Left forelimb (tissue), 1 donor: ENCODE data around the gene QRICH2.
A peak's percentile ranks its signal among the peaks of the same experiment; 100 is the strongest.
"Not testable (repeated sequence)": the region's sequence is repeated elsewhere in the genome, so short reads cannot be mapped to it uniquely, and the experiment has no call there.

Source experiments
- DNase-seq: peaks from one replicate; pipeline ENCODE4 v3.0.0-alpha.2; 2018; ENCODE audit warnings: low spot score

Gene QRICH2

DNA sequence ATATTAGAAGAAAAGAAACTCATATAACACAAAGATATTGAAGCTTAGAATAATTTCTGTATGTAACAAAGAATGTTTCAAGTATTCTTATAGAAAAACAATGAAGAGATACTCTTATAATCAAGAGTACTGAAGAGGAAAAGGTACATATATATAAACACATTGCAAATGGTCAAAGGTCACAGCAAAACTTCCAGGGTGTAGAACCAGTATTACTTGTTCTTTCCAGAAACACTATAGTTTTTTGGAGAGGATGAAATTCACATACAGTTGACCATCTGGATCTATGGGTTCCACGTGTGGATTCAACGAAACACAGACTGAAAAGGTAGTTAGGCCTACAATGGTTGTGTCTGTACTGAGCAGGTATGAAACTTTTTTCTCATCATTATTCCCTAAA is 23.0 kb upstream of the QRICH2 start:
- no peak for DNase-seq

DNA sequence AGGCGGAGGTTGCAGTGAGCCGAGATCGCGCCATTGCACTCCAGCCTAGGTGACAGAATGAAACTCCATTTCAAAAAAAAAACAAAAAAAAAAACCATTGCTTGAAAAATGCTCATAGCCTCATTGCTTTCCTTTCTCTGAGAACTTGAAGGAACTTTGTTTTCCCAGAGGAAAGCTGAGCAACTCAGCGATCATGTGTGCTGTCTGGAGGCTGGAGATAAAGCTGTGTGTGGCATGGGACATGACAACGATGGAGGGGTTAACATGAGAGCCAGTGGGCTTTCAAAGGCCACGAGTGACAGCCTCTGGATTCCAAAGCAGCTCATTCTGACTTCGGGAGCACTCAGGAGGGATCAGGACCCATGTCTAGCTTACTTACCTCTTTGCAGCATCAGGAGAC is 21.6 kb upstream of the QRICH2 start:
- DNase-seq, result no peak

DNA sequence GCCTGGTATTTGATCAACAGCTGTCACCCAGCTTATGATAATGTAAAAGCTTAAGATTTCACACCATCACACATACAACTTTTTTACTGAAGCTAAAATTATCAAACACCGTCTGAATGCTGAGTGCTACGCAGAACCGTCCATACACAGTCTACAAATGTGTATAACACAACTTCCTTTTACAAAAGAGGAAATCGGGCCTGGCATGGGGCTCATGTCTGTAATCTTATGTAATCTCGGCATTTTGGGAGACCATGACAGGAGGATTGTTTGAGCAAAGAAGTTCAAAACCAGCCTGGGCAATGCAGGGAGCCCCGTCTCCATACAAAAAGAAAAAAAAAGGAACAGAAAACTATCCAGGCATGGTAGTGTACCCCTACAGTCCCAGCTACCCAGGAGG is 19.6 kb upstream of the QRICH2 start:
- DNase-seq, result no peak

DNA sequence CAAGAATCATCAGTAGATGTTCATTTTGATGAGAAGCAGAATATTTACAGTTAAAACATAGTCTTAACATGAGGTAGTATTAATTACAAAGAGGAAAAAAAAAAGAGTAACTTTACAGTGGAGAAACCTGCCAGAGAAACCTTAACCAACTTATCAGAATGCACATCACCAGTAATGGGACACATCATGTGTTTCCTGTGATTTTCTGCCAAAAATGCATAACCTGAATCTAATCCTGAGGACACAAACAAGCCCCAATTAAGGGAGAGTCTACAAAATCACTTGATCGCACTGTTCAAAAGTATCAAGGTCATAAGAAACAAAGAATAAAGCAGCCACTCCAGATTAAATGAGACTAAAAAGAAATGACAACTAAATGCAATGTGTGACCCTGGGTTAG is 18.2 kb upstream of the QRICH2 start:
- DNase-seq, result no peak

DNA sequence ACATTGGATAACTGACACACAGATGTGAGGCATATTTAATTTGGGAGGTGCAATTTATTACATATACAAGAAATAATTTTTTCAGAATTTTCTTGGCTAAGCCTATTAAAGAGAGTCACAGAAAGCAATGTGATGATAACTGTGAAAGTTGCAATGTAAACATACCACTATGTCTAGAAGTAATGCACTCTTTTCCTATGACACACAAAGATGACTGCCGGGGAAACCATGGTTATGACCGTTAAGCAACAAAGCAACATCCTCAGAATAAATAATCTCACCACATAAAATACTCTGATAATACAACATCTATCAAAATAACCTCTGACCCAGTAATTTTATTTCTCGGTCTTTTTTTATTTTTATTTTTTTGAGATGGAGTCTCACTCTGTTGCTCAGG is 10.5 kb upstream of the QRICH2 start:
- DNase-seq, result no peak

DNA sequence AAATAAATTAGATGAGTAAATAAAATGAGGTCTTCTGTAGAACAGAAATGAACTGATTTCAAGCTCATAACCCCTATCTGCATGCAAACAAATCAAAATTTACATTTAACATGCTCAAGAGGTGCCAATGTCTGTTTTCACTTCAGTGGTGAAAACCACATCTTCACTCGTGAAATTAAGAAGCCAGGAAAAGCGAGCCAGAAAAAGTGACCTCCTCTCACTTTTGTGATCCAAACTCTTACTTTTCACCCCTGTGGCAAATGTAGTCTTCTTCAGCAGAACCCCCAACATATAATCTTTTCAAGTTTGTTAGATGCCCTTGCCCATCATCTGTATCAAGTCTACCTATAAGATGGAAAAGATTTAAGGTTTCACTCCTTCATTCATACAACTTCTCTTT is 9.5 kb upstream of the QRICH2 start:
- DNase-seq, result no peak

DNA sequence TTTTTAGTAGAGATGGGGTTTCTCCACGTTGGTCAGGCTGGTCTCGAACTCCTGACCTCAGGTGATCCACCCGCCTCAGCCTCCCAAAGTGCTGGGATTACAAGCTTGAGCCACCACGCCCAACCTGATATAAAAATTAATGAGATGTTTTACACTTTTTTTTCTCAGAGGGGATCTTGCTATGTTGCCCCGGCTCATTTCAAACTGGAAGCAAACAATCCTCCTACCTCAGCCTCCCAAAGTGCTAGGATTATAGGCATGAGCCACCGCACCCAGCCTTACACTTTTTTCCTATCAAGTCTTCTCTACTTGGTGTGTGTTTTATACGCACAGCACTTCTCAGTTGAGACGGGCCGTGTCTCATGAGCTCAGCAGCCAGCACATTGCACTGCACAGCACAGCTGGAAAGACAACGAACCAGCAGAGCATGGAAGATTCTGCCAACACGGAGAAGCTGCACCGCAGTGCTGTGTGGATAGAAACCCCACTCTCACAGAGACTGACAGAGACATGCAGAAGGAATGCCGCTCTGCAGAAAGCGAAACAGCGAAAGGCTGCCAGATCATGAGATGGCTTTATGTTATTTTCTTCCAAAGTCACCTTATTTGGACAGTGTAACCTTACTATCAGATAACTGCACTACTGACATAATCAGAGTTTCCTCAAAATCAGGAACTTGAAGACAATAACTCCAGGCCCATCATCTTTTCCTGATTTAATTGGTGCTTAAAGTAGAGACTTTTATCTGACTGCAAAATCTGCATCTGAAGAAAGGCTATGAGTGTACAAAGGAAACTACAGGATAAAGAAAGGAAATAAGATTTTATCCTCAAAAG is 6.5 kb upstream of the QRICH2 start:
- no peak for DNase-seq

DNA sequence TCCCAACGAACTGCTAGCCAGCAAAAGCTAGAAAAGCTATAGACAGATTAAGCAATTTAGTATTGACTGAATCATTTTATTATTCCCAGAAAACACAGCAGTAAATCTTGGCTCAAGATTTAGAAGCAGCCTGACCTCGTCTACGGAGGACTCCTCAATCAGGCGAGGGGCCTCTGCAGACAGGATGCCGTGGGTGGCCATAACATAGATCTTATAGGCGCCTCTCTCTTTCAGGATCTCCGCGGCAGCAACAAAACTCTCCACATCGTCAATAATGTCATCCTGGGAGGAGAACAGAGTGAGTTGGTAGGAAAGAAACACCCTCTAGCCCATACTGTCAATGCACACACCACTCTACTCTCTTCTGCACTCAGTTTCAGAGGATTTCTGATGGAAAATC is 4.7 kb upstream of the QRICH2 start:
- DNase-seq, result no peak

DNA sequence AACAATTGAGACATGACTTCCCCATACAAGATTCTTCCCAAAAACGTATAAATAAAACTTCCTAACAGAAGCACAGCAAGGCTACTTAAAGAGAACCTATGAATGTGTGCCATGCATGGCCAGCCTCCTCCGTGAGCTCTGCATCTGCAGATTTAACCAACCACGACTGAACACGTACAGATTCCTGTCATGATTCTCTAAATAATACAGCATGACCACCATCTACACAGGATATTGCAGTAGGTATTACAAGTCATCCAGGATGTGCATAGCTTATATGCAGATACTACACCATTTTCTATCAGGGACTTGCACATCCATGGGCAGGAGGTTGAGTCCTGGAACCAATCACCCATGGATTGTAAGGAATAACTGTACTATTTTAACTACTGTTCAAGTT is 1.4 kb upstream of the QRICH2 start:
- DNase-seq, result no peak

DNA sequence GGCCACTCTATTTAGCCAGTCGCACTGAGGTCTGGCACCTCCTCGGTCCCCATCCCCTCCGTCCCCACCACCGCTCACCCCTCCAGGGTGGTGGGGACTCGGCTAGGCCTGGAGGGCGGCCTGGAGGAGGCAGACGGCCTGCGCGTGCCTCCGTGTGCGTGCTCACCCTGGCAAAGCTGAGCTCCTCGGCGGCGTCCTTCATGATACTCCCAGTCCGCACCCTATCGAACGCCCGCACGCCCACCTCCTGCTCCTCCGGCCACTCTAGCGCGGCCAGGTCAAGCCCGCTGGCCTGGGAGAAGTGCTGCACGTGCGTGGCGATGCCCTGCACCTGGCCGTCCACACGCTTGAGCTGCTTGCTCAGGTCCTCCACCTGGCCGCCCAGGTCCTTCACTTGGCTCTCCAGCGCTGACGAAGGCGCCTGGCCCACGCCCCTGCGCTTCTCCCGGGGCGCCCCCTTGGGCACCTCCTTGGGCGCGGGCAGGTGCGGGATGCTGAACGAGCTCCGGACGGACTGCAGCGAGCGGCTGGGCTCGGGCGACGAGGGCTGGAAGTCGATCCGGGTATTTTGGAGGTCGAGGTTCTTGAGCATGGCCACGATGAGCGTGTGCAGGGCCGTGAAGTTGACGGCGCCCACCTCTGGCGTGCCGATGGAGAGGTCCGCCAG is 644 bp downstream of the QRICH2 start:
- no peak for DNase-seq

DNA sequence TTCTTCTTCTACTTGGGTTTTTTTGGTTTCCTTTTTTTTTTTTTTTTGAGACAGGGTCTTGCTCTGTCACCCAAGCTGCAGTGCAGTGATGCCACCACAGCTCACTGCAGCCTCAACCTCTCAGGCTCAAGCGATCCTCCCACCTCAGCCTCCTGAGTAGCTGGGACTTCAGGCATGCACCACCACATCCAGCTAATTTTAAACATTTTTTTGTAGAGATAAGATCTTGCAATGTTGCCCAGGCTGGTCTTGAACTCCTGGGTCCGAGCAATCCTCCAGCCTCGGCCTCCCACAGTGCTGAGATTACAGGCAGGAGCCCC is 3.0 kb downstream of the QRICH2 start:
- not testable (repeated sequence) for DNase-seq

DNA sequence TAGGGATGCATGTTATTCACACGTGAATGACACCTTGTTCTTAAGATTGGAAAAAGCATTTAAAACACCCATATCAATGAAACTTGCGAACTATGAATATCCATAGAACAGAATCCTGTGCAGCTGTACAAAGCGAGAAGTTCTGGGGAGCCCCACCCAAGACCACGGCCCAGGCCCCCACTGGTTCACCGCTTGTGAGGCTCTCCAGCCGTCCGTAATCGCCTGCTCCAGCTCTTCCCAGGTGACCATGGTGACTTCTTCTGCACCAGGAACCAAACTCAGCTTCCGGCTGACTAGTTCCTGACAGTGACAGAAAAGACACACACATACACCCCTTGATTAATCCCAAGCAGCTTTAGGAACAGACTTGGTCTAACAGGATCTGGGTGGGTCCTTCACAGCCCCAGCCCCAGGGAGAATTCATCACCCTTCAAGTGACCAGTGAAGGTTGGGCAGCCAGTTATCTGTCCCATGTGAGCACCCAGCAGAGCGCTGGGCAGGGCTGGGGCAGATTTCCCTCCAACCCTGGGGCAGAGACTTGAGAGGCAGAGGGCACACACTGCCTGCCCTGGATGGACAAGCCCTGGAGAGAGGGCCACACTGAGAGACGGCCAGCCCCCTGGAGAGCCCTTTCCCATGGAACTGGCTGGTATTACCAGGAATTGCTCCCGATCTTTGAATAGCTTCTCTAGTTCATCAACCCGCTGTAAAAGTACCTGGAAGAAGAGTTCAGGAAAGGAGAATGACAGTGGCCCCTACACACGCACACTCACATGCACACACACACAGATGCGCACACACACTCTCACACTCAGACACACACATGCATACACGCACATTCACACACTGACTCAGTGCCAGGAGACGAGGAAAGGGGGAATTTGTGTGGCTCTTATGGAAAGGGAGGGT is 3.6 kb downstream of the QRICH2 start:
- DNase-seq, result no peak

DNA sequence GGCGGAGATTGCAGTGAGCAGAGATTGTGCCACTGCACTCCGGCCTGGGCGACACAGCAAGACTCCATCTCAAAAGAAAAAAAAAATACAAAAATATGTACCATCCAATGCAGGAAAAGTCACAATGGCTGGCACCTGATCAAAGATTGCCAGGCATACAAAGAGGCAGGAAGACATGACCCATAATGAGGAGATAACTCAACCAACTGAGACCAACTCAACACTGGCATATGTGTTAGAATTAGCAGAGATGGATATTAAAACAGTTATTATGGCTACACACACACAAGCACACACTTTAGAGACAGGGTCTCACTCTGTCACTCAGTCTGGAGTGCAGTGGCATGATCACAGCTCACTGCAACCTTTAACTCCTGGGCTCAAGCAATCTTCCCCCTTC is 10.6 kb downstream of the QRICH2 start:
- DNase-seq, result no peak

DNA sequence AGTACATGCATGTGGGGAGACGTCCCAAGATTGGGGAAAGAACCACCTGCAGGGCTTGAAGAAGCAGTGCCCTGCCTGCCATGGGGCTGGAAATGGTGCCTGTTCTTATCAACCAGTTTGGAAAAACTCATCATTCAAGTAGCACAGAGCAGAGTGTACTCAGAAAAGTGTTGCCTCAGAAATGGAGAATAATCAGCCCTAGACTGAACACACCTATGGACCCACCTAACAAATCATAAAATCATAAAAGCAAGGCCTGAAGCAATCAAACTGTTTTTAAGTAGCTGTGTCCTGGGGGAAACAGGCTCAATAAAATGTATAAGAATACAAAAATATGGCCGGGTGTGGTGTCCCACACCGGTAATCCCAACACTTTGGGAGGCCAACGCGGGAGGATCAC is 11.2 kb downstream of the QRICH2 start:
- no peak for DNase-seq

DNA sequence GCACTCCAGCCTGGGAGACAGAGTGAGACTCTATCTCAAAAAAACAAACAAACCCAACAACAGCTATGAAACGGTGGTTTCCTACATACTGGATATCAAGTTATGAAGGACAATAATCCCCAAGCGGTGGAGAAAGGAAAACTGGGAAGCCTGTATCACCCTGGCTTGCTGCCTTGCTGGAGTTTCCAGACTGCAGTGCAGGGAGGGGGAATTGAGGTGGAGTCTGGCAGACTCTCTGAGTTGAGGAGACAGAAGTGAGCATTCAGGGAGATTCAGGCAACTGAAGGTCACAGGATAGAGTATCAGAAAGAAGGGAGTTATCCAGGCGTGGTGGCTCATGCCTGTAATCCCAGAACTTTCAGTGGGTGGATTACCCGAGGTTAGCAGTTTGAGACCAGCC is 11.9 kb downstream of the QRICH2 start:
- no peak for DNase-seq

DNA sequence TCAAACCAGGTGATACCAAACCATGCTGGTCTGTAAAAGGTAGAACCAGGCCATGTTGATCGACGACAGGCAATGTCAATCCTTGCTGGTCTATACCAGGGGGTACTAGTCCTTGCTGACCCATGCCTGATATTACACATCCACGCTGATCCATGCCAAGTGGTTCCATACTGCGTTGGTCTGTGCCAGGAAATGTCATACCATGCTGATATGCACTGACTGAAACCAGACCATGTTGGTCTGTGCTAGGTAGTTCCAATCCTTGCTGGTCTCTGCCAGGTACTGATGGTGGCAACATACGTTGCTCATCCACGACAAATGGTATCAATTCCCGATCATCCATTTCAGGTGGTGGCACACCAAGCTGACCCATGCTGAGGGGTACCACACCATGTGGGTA is 15.0 kb downstream of the QRICH2 start:
- no peak for DNase-seq

DNA sequence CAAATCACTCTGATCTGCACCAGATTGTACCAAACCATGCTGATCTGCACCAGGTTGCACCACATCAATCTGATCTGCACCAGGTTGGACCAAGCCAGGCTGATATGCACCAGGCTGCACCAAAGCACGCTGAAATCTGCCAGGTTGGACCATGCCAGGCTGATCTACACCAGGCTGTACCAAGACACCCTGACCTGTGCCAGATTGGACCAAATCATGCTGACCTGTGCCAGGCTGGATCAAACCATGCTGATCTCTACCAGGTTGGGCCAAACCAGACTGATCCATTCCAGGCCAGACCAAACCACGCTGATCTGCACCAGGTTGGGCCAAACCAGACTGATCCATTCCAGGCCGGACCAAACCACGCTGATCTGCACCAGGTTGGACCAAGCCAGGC is 15.5 kb downstream of the QRICH2 start:
- no peak for DNase-seq

DNA sequence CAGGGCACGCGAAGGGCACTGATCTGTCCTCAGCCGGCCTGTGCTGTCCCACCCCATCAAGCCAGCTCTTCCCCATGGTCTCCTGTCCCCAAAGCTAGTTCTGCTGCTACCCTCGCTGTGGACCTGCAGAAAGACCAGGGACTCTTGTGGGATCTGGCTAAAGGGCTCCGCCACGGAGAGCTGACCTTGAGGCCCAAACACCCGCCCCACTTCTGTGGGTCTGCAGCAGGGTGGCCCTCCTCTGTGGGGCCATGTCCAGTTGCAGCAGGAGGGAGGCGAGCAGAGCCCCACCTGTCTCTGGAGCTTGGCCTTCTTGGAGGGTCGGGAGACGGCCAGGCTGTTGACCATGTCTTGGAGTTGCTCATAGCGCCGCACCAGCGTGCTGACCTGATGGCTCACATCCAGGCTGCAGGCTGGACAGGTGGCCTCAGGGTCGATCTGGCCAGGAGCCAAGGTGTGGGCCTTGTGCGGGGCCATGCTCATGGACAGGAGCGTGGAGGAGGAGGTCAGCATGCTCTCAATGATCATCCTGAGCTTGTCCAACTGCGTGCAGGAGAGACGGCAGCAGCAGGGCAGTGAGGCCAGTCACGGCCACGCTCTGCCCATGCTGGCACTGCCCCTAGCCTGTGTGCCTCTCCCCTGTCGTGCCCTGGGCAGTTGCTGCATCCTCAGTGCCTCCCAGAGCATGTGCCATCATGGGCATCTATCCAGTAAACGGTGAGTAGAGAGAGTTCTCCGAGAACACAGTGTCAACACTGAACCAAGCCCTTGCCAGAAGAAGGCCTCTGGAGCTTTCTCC is 26.3 kb downstream of the QRICH2 start:
- DNase-seq, result no peak

DNA sequence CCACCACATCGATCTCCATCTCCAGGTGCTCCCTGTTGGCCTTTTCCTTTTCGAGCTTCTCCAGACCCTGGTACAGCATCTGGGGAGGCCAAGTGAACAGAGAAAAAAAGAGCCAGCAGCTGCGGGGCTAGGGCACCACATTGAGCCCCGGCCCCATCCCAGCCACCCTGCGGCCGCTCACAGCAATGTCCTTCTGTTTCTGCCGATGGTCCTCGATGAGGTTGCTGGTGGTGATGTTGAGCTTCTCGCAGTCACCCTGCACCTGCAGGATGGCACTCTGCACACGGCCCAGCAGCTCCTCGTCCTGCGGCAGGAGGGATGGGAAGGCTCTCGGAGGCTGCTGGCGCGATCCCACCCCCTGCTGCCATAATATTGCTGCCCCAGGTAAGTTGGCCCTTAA is 27.4 kb downstream of the QRICH2 start:
- no peak for DNase-seq

DNA sequence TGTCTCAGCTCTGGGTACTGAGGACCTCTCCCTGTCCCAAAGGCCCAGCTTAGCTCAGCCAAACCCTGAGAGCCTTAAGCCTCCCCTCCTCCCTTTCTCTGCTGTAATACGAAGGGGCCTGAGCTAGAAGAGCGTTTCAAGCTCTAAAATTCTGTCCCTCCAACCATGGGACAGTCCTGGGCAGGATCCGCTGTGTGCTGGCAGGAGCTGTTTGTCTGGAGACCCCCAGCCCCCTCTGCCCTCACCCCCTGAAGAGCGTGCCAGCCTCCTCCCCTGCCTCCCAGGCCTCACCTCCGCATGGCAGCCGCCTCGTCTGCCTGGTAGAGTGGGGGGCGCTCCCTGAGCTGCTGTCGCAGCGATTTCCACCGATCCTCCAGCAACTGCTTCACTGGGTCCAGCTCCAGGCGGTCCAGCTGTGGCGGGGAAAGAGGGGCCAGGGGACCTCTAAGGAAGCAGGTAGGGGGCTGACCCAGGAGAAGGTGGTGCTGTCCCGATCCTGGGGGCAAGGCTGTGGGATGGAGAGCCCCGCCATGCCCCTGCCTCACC is 28.3 kb downstream of the QRICH2 start:
- no peak for DNase-seq

DNA sequence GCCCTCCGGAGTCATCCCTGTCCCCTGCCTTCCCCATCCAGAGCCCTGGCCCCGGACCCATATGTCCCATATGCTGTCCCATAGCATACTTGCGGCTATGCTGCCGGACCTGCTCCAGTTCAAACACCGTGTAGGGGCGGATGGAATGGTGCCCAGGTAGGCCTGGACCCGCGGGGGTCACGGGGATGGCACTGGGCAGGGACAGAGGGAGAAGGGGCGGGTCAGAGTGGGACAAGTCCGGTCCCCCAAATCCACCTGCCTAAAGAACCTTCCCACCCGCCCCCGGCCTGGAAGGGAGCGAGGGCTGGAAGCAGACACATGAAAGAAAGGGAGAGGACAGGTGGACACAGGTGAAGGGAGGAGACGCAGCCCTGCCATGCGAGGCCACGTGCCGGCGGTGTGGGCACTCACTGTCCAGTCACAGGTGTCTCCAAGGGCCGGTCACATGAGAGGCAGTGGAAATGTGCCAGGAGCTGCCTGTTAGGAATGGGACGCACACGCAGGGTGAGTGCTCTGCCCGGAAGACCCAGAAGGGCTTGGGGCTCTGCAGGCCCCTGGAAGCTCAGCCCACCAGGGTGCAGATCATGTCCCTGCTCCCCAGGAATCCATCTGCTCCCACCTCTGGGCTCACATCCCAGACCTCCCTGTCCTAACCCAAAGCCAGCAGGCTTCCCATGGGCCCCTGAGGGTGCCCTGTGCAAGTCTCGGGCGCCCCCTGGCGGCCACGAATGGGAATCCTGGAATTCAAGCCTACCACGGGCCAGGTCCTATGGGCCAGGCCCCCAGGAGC is 28.9 kb downstream of the QRICH2 start:
- peak; percentile 90 for DNase-seq
